A549 treated with CpdA at 1 μM for 4 hours (cell line): ENCODE data around the gene GDE1. TPM values are rescaled to one million over a fixed set of nuclear protein-coding genes. Genes with fewer than 3 reads are reported as not detected.

Experiments
- total RNA-seq: library from RNA; stranded (reverse); fragments of 200-300 nt; extraction: Qiagen RNA extraction; gene quantifications from 5 replicates; pipeline ENCODE4 v1.2.3, GENCODE V29; 2022; ENCODE audit warnings: low read depth

The GDE1 gene, protein sequence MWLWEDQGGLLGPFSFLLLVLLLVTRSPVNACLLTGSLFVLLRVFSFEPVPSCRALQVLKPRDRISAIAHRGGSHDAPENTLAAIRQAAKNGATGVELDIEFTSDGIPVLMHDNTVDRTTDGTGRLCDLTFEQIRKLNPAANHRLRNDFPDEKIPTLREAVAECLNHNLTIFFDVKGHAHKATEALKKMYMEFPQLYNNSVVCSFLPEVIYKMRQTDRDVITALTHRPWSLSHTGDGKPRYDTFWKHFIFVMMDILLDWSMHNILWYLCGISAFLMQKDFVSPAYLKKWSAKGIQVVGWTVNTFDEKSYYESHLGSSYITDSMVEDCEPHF
- total RNA-seq: 82.3 to 98.2 TPM (median 88.5 TPM) in 5 replicates

DNA sequence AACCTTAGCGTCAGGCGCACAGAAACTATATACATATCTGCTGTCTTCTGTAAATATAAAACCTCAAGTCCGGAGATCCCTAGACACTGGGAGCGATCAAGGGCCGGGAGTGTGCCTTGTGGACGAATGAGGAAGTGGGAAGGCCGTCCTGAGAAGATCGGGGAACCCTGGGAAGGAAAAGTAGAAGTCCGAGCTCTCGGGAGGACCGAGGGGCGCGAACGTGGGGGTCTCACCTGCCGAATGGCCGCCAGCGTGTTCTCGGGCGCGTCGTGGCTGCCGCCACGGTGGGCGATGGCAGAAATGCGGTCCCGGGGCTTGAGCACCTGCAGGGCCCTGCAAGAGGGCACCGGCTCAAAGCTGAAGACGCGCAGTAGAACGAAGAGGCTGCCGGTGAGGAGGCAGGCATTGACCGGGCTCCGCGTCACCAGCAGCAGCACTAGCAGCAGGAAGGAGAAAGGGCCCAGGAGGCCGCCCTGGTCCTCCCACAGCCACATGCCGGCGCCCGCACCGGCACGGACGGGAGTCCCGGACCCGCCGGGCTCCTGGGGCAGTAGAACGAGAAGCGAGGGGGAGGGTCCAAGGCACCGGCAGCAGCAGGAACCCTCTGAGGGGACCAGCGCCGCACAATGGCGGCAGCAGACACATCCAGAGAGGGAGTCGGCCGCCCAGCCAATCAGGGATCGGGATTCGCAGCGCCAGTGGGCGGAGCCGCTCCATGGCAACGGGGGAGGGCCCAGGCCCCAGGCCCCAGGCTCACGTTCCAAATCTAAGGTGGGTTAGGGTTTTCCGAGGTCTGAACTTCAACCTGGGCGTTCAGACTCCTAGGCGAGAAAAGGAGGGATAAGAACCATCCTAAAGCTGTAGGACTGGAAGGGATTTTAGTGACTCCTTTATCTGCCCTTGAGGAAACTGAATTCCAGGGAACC is at the start of gene GDE1:
GDE1 (minus strand) TSS at position 628 of the 926 bp plus-strand sequence; CDS start at position 494, 134 bp downstream.

DNA sequence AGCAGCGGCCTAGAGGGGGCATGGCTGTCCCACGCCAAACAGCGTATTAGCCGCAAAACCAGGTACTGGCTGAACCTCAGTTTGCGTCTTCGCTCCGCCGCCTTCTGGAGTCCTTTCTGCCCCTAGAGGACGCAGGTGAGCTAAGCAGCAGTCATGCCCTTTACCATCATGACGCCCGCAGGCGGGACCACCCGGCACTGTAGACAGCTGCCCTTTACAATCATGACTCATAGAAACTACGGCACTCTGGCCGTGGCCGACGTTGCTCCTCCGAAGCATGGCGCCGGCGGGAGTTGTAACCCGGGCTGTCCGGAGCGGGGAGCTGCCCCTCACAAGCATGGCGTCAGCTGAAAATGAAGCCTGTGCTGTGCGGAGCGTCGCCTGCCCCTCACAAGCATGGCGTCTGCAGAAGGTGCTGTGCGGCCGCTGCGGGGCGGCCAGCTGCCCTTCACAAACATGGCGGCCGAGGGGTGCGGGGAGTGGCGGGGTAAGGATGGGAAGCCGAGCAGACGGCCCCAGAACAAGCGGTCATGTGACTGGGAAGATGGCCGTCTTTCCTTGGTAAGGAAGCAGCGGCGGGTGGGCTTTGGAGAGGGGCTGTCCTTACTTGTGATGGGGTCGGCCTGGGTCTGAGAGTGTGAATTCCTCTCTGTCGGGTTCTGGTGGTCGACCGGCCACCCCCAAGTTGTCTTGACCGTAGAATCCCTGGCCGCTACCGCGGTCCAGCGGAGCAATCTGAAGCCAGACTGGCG is 33.5 kb upstream of the GDE1 start, which contains the start of gene VPS35L:
VPS35L (plus strand) TSS at position 518 of the 752 bp plus-strand sequence; CDS start at position 545, 27 bp downstream.

DNA sequence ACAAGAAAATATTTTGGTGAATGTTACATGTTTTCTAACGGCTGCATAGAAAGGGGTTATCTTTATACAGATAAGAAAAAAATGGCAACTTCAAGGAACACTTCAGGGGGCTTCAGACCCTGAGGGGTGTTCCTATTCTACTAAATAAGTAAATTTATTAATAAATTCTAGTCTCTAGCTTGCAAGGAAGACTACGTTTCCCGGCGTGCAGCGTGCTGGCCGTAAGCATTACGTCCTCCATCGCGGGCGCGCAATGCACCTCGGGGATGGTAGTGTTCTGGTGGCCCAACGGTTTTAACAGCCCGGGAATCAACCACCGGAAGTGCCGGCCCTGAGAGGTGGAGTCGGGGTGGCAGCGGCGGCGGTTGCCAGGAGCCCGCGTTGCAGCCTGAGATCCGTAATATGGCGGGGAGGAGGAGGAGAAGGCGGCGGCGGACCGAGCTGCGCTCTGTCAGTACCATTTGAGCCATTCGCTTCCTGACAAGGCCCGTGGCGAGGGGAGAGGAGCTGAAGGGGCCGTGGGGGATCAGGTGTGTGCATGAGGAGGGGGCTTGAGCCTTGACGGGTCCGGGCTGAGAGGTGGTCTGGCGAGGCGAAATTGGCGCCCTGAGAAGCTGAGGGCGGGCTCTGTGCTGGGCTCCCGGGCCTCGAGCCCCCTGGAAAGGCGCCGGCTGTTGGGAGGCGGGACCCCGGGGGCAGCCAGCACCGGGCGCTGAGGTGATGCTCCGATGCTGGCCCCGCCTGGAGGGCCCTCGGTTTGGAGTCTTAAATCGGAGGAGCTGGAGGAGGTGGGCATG is 1.9 kb upstream of the GDE1 start, which contains the start of gene CCP110:
CCP110 (plus strand) TSS at position 384 of the 797 bp plus-strand sequence. CDS start 3,940 bp downstream, outside the sequence.

Other genes with a start within 250 kb of the GDE1 start
- 0.06 to 0.16 TPM (median 0.13 TPM) in 4 of 5 replicates, not detected in the other for gene CLEC19A, start 236.4 kb downstream of the GDE1 start, total RNA-seq
- gene TMC5, start 104.2 kb downstream of the GDE1 start, total RNA-seq: 6.1 to 9.3 TPM (median 7.5 TPM) in 5 replicates
- 8.7 to 12.4 TPM (median 11.0 TPM) in 5 replicates for gene CCP110, start 1.8 kb upstream of the GDE1 start, total RNA-seq
- gene VPS35L, start 33.6 kb upstream of the GDE1 start, total RNA-seq: 30.1 to 33.1 TPM (median 31.6 TPM) in 5 replicates
- 35.8 to 47.9 TPM (median 41.2 TPM) in 5 replicates for gene KNOP1, start 196.1 kb upstream of the GDE1 start, total RNA-seq
- gene IQCK, start 196.2 kb upstream of the GDE1 start, total RNA-seq: 7.0 to 11.0 TPM (median 9.3 TPM) in 5 replicates